Activated CD4-positive, alpha-beta T cell treated with anti-CD3 and anti-CD28 coated beads, Interleukin-2, amount 10 ng/mL, durations not matched to agents 24 days and 14 days (primary cell): ENCODE data around the gene DPH2. TPM values are rescaled to one million over a fixed set of nuclear protein-coding genes. Genes with fewer than 3 reads are reported as not detected.

Source experiments
- DNase-seq: peaks from one replicate; pipeline ENCODE4 v3.0.0; 2022
- H3K27ac Mint-ChIP-seq: one replicate; pipeline ENCODE4 v1.8.0; 2022; ENCODE audit warnings: mild to moderate bottlenecking, mixed read lengths
- H3K27me3 Mint-ChIP-seq: one replicate; pipeline ENCODE4 v1.8.0; 2022; ENCODE audit warnings: mixed read lengths
- H3K36me3 Mint-ChIP-seq: one replicate; pipeline ENCODE4 v1.8.0; 2022; ENCODE audit warnings: low read depth, mild to moderate bottlenecking, mixed read lengths
- H3K4me1 Mint-ChIP-seq: one replicate; pipeline ENCODE4 v1.8.0; 2021; ENCODE audit warnings: mixed read lengths
- H3K4me3 Mint-ChIP-seq: one replicate; pipeline ENCODE4 v1.8.0; 2022; ENCODE audit warnings: mild to moderate bottlenecking, moderate library complexity, mixed read lengths
- H3K9me3 Mint-ChIP-seq: one replicate; pipeline ENCODE4 v1.8.0; 2021; ENCODE audit warnings: mixed read lengths
- intact Hi-C: fragments of 100-400 bp; cut with micrococcal nuclease; formaldehyde crosslinking; loops from one replicate; pipeline ENCODE4 v1.15.1; 2023
- total RNA-seq: library from RNA; stranded (reverse); gene quantifications from 2 replicates; pipeline ENCODE4 v1.2.3, GENCODE V29; 2022

DPH2 gene
- total RNA-seq, 1 donor from 2014 or later = 71.8 TPM

DNA sequence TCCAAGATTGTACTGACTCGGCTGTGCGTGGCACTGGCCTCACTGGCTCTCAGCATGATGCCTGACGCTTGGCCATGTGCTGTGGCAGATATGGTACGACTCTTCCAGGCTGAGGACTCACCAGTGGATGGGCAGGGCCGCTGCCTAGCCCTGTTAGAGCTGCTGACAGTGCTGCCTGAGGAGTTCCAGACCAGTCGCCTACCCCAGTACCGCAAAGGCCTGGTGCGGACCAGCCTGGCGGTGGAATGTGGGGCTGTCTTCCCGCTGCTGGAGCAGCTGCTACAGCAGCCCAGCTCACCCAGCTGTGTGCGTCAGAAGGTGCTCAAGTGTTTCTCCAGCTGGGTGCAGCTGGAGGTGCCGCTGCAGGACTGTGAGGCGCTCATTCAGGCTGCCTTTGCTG lies 20.1 kb upstream of the DPH2 start:
- Mint-ChIP-seq H3K4me1 (peaks cover 35% of the 10 kb centered on the region), H3K4me3 (no peak overlapping the region)
- intact Hi-C loops = no loop called here

DNA sequence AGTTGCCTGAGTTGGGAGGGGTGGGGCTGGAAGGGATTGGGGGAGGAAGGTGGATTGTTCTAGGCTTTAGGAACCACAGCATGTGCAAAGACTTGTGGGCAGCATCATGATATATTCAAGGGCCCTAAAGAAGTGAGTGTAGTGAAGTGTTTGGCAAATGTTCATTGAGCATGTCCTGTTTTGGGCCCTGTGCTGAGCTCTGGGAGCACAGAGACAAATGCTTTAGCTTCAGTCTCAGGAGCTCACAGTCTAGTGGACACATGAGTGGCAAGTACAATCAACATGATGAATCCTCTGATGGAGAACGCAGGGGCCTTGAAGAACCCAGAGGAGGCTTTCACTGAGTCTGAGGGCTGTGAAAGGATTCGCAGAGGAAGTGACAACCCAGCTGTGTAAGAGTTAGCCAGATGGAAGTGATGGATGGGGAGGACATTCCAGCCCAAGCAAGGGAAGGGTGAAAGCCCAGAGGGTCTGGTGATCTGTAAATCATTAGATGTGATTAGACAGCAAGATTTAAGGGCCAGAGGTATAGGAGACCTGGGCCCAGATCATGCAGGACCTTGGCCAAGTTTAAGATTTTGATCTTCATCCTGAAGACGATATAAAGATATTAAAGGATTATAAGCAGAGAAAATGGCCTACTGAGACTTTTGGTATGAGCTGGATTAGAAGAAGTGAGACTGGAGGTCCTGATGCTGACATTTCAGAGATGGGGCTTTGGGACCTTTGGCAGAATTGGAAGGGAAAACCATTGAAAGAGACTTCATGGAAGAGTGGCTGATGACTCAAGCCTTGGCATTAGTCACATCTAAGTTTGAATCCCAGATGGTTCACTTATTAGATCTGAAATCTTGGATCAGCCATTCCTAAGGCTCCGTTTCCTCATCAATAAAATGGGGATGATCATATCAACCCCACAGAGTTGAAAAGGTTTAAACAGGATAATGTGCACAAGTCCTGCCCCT lies 18.5 kb upstream of the DPH2 start:
- no peak for DNase-seq
- no peaks in the 10 kb centered on the region for H3K9me3 Mint-ChIP-seq
- H3K4me1 Mint-ChIP-seq = peaks cover 24% of the 10 kb centered on the region
- no peak overlapping the region for H3K4me3 Mint-ChIP-seq
- no peak overlapping the region for H3K27ac Mint-ChIP-seq
- H3K27me3 Mint-ChIP-seq = no peaks in the 10 kb centered on the region
- intact Hi-C loops = no loop called here
- peaks cover 9% of the 10 kb centered on the region for H3K36me3 Mint-ChIP-seq

More for the DNA sequence above, 20.1 kb upstream of the DPH2 start:
- no peak for DNase-seq
- H3K27me3 Mint-ChIP-seq = no peaks in the 10 kb centered on the region
- H3K9me3 Mint-ChIP-seq = no peaks in the 10 kb centered on the region
- peaks cover 14% of the 10 kb centered on the region for H3K36me3 Mint-ChIP-seq
- no peak overlapping the region for H3K27ac Mint-ChIP-seq

DNA sequence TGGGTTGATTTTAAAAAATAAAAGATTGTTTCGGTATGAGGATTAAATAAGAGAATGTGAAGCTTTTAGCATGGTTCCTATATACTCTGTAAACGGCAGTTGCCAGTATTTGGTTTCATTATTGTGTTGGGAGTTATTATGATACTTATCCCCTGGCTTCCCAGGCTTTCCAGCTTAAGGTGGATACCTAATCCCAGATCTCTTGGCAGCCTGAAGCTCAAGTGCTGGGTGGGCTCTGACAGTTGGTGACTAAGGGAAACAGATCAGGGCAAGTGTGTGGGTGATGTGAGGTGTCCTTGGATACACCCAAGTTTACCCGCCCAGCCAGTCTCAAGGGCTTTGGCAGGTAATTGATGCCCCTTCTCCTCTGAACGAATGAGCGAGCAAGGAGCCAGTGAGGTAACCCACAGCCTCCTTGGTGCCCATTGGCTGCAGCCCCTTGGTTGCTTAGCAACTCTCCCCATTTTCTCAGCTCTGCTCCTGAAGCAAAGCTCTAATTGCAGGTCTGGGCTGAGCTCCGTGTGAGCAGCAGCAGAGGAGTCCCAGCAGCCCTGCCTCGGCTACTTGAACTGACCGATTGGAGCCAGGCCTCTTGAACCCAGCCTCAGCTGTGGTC lies 17.0 kb upstream of the DPH2 start:
- DNase-seq = no peak
- H3K4me3 Mint-ChIP-seq = no peak overlapping the region

DNA sequence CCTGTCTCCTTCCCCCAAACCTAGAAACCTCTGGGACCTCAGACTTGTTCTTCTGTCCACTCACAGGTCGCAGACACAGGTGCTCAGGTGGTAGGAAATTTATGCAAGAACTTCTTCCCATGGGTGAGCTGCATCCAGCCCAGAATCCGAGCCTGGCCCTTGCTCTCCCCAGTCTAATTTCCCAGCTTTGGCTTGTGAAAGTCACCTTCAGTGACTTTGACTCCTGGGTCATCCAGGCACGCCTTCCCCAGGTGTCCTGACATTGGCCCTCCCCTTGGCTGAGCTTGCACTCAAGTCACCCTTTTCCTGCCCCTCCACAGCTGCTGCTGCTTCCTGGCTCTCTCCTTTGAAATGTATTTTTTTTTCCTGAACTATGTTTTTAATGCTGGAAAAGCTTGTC lies 16.4 kb upstream of the DPH2 start:
- no peak overlapping the region for H3K27ac Mint-ChIP-seq
- H3K4me3 Mint-ChIP-seq = no peak overlapping the region
- H3K27me3 Mint-ChIP-seq = no peaks in the 10 kb centered on the region
- peaks cover 16% of the 10 kb centered on the region for H3K4me1 Mint-ChIP-seq
- DNase-seq = no peak
- intact Hi-C loops = no loop called here
- no peaks in the 10 kb centered on the region for H3K9me3 Mint-ChIP-seq
- H3K36me3 Mint-ChIP-seq = peaks cover 18% of the 10 kb centered on the region

More for the DNA sequence above, 17.0 kb upstream of the DPH2 start:
- H3K9me3 Mint-ChIP-seq = no peaks in the 10 kb centered on the region
- H3K36me3 Mint-ChIP-seq = peaks cover 13% of the 10 kb centered on the region
- no peaks in the 10 kb centered on the region for H3K27me3 Mint-ChIP-seq
- intact Hi-C loops = no loop called here
- H3K27ac Mint-ChIP-seq = no peak overlapping the region
- H3K4me1 Mint-ChIP-seq = peaks cover 20% of the 10 kb centered on the region

DNA sequence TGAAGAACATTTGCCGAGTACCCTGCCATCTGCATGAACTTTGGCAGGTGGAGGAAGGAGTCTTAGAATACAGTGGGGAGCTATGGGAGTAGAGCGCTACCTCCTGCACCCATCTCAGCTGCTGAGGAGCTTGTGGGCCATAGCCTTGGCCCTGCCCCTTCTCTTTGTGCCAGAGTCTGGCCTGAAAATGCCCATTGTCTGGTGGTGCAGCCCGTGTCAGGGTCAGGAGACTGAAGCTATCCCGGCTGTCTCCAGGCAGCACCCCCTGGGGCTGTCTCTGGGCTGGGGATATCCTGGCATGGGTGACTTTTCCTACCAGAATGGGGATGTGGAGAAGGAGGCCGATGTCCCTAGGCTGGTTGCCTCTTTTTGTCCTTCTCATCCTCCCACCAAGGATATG lies 15.8 kb upstream of the DPH2 start:
- Mint-ChIP-seq H3K4me1 (peaks cover 11% of the 10 kb centered on the region), H3K27ac (no peak overlapping the region), H3K4me3 (no peak overlapping the region), H3K27me3 (no peaks in the 10 kb centered on the region), H3K36me3 (peaks cover 21% of the 10 kb centered on the region), H3K9me3 (no peaks in the 10 kb centered on the region)
- no peak for DNase-seq
- intact Hi-C loops = no loop called here

DNA sequence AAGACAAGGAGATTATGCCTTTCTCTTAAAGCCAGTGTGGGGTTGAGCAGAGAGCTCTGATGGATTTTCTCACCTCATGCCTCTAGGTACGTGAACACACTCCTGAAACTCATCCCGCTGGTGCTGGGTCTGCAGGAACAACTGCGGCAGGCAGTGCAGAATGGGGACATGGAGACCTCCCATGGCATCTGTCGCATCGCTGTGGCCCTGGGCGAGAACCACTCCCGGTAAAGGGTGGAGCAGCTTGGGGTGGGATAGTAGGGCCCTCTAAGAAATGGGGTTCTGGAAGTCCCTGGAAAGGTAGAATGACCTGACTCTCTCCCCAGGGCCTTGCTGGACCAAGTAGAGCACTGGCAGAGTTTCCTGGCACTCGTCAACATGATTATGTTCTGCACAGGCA lies 13.6 kb upstream of the DPH2 start:
- Mint-ChIP-seq H3K27me3 (no peaks in the 10 kb centered on the region), H3K4me3 (no peak overlapping the region), H3K27ac (no peak overlapping the region), H3K36me3 (peaks cover 17% of the 10 kb centered on the region), H3K4me1 (peaks cover 3% of the 10 kb centered on the region), H3K9me3 (no peaks in the 10 kb centered on the region)
- DNase-seq = no peak
- intact Hi-C loops = no loop called here

DNA sequence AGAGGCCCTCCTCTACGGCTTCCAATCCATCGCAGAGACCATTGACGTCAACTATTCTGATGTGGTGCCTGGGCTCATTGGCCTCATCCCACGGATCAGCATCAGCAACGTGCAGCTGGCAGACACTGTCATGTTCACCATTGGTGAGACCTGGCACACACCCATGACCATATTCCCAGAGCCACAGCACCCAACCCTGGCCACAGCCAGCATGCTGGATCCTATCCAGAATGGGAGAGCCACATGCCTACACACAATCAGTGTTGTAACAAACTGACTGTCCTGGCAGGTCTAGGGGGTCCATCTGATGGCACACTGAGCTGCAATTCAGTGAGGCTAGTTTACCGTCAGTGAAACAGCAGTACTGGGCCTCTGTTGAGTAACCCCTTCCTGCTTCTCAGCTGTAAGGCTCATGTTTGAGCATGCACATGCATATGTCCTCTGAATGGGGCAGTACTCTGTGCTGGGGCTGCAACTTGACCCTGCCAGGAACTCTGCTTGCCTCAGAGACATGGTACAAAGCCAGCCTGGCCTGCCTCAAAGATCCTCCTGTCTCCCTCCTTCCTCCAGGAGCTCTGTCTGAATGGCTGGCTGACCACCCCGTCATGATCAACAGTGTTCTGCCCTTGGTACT lies 12.3 kb upstream of the DPH2 start:
- no peak for DNase-seq
- no peaks in the 10 kb centered on the region for H3K27me3 Mint-ChIP-seq
- no peaks in the 10 kb centered on the region for H3K9me3 Mint-ChIP-seq
- no peak overlapping the region for H3K27ac Mint-ChIP-seq
- H3K4me1 Mint-ChIP-seq = peaks cover 2% of the 10 kb centered on the region
- intact Hi-C loops = no loop called here
- peaks cover 21% of the 10 kb centered on the region for H3K36me3 Mint-ChIP-seq
- H3K4me3 Mint-ChIP-seq = no peak overlapping the region

DNA sequence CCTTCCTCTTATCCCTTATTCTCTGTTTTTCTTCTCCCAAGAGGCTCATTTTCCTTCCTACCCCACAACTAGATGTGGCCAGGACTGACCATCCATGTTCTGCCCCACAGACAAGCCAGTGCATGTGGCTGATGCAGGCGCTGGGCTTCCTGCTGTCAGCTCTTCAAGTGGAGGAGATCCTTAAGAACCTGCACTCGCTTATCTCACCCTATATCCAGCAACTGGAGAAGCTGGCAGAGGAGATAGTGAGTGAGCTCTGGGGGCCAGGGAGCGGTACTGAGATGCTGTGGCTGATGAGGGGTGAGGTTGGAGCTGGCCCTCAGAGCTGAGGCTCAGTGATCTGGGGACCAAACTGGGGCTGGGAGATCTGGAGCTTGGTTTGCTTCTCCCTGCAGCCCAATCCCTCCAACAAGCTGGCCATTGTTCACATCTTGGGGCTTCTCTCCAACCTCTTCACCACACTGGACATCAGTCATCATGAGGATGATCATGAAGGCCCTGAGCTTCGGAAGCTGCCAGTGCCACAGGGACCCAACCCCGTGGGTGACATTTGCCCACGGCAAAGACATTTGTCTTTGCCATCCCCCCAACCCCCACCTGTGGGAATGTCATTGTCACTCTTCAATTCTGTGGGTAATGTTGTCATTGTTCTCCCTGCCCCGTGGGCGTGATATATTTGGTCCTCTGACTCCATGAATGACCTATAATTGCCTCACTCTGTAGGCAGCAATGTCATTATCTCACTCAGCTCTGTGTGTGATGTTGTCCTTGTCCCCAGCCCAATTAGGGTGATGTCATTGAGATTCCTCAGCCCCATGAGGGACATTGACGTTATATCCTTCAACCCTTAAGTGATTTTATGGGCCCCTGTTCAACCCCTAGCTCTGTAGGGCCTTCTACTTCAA lies 11.2 kb upstream of the DPH2 start:
- DNase-seq = no peak
- peaks cover 21% of the 10 kb centered on the region for H3K36me3 Mint-ChIP-seq

DNA sequence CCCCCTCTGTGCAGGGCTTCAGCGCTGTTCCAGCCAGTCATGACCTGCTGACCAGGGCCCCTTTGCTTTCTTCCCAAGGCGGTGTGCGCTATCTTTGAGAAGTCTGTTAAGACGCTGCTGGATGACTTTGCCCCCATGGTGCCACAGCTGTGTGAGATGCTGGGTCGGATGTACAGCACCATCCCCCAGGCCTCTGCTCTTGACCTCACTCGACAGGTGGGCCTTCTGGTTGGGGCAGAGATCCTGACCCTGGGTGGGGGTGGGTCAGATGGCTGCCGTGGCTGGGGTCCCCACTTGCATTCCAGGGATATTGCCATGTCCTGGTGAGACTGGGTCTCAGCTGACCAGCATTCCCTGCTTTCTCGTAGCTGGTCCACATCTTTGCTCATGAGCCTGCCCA lies 9.0 kb upstream of the DPH2 start:
- no peaks in the 10 kb centered on the region for H3K27me3 Mint-ChIP-seq
- intact Hi-C loops = no loop called here
- no peaks in the 10 kb centered on the region for H3K9me3 Mint-ChIP-seq
- H3K36me3 Mint-ChIP-seq = peaks cover 21% of the 10 kb centered on the region
- no peak for DNase-seq
- no peak overlapping the region for H3K4me3 Mint-ChIP-seq
- no peak overlapping the region for H3K27ac Mint-ChIP-seq
- H3K4me1 Mint-ChIP-seq = peaks cover 2% of the 10 kb centered on the region

More for the DNA sequence above, 11.2 kb upstream of the DPH2 start:
- H3K4me1 Mint-ChIP-seq = peaks cover 2% of the 10 kb centered on the region
- intact Hi-C loops = no loop called here
- H3K27me3 Mint-ChIP-seq = no peaks in the 10 kb centered on the region
- H3K9me3 Mint-ChIP-seq = no peaks in the 10 kb centered on the region
- no peak overlapping the region for H3K4me3 Mint-ChIP-seq
- no peak overlapping the region for H3K27ac Mint-ChIP-seq

DNA sequence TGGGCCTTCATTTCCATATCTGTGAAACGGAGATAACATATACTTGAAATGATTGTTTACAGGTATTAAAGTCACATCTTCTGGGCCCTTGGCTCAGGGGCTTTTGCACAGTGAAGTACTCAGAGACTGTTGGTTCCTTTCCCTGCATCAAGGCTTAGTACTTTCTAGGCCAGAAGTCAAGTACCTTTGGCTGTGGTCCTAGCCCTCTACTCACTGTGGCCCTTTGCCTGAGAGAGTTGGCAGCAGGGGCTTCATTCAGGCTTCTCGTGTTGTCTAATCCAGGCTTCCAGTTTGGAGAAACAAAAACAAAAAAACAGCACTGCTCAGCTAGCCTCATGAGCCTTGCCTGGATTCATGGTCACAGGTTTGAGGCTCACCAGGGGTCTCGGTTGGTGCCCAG lies 8.1 kb upstream of the DPH2 start:
- Mint-ChIP-seq H3K36me3 (peaks cover 21% of the 10 kb centered on the region), H3K27ac (no peak overlapping the region), H3K27me3 (no peaks in the 10 kb centered on the region), H3K9me3 (no peaks in the 10 kb centered on the region), H3K4me3 (no peak overlapping the region), H3K4me1 (peaks cover 2% of the 10 kb centered on the region)
- intact Hi-C loops = no loop called here
- no peak for DNase-seq

DNA sequence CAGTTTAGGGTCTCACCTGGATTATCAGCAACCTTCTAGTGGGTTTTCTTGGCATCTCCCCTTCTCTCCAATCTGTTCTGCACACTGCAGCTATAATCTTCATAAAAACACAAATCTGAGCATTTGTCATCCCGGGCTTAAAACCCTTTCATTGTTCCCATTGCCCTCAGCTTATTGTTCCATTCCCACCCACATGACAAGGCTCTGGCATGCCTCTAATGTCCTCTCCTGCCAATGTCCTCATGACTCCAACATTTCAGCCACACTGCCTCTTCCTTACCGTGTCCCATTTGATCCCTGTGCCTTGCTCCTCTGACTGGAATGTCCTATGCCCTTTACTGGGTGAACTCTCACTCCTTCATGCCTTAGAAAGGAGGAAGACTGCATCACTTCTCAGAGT lies 7.5 kb upstream of the DPH2 start:
- peaks cover 19% of the 10 kb centered on the region for H3K36me3 Mint-ChIP-seq
- H3K4me1 Mint-ChIP-seq = peaks cover 2% of the 10 kb centered on the region
- no peak overlapping the region for H3K4me3 Mint-ChIP-seq
- H3K9me3 Mint-ChIP-seq = no peaks in the 10 kb centered on the region
- no peak overlapping the region for H3K27ac Mint-ChIP-seq
- no peaks in the 10 kb centered on the region for H3K27me3 Mint-ChIP-seq
- intact Hi-C loops = no loop called here
- DNase-seq = no peak

DNA sequence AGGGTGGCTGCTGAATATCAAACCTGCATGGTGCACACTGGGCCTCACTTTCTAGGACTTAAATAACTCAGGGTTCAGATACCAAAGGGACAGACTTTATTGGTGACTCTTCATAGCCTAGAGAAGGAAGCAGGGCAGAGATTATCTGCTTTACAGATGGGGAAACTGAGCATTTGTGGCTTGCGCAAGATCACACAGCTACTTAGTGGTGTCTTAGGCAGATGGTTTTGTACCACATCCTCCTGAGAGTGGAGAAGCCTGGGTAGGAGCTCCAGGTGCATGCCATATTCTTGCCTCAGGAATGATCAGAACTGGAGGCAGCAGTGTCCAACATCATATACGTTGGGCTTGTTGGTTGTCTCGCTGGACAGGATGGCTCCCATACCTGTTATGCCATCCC lies 6.8 kb upstream of the DPH2 start:
- Mint-ChIP-seq H3K27ac (no peak overlapping the region), H3K4me1 (peaks cover 2% of the 10 kb centered on the region), H3K9me3 (no peaks in the 10 kb centered on the region), H3K4me3 (no peak overlapping the region), H3K36me3 (peaks cover 20% of the 10 kb centered on the region), H3K27me3 (no peaks in the 10 kb centered on the region)
- no peak for DNase-seq
- intact Hi-C loops = no loop called here

DNA sequence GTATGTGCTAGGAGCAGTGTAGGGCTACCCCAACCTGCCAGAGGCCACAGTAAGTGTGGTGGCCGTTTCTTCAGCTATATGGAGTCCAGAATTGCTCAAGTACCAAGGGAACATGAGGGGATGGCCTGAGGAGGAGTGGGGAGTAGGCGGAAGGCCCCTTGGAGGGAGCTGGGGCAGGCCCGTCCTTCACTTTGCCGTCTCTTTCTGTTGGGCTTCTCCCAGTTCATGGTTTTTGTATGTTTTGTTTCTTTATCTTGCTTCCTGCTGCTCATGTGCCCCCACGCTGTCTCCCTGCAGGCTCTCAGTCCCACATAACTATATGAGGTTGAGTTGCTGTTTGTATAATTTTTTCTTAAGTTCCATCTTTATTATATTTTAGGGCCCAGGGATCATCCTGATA lies 5.9 kb upstream of the DPH2 start:
- H3K4me3 Mint-ChIP-seq = no peak overlapping the region
- no peaks in the 10 kb centered on the region for H3K9me3 Mint-ChIP-seq
- peaks cover 16% of the 10 kb centered on the region for H3K36me3 Mint-ChIP-seq
- no peaks in the 10 kb centered on the region for H3K27me3 Mint-ChIP-seq
- H3K4me1 Mint-ChIP-seq = peaks cover 2% of the 10 kb centered on the region
- DNase-seq = no peak
- intact Hi-C loops = no loop called here
- no peak overlapping the region for H3K27ac Mint-ChIP-seq
